ENCODE results near the gene THYN1. TPM values are rescaled to one million over a fixed set of nuclear protein-coding genes. Genes with fewer than 3 reads are reported as not detected.

Gene THYN1
- total and polyA plus RNA-seq, 2 donors (not counting 1 experiment from before 2014, with no cell fraction given): 54.9 to 88.7 TPM

DNA sequence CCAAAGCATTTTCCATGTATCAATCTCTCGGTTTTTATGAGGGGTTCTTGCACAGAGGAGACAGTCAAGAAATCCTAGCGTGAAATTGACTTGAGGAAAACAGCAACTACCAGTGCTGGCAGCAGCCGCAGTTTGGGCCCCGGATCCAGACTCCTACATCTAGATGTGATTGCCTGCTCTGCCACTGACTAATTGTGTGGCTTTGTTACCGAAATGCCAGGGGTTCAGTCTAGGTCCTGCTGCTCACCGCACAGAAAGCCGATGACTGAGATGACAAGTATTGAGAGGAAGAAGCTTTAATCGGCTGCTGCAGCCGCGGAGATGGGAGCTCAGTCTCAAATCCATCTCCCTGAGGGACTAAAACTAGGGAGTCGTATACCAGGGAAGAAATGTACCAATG, 14.8 kb upstream of the THYN1 start:
- Histone ChIP-seq H3K4me2 (ENCODE audit: extremely low read depth, insufficient read depth, low read length) (no peak overlapping the region), H4K20me1 (ENCODE audit: control insufficient read depth, extremely low read depth, insufficient read depth, low read length) (no peaks in the 10 kb centered on the region), H3K9me3 (ENCODE audit: control insufficient read depth, insufficient read depth, low read depth, low read length) (no peaks in the 10 kb centered on the region), H3K27me3 (ENCODE audit: control insufficient read depth, insufficient read depth, low read length) (peaks cover 7% of the 10 kb centered on the region), H3K36me3 (ENCODE audit: control insufficient read depth, insufficient read depth, low read length) (peaks cover 3% of the 10 kb centered on the region), H3K79me2 (ENCODE audit: control insufficient read depth, insufficient read depth, low read length) (no peaks in the 10 kb centered on the region), H3K4me1 (ENCODE audit: control insufficient read depth, extremely low read depth, insufficient read depth, low read length) (no peaks in the 10 kb centered on the region), H2AFZ (ENCODE audit: low read length) (no peak overlapping the region), H3K4me3 (replicated peaks in 1 of 4; ENCODE audit: control extremely low read depth in 1 of 4, insufficient read depth in 1 of 4, low read depth in 3 of 4, low read length in 4 of 4) (no peak overlapping the region), H3K9ac (ENCODE audit: insufficient read depth, low read length) (no peak overlapping the region), H3K27ac (ENCODE audit: insufficient read depth, low read length) (no peak overlapping the region)
- TF ChIP-seq, protein P1, sequence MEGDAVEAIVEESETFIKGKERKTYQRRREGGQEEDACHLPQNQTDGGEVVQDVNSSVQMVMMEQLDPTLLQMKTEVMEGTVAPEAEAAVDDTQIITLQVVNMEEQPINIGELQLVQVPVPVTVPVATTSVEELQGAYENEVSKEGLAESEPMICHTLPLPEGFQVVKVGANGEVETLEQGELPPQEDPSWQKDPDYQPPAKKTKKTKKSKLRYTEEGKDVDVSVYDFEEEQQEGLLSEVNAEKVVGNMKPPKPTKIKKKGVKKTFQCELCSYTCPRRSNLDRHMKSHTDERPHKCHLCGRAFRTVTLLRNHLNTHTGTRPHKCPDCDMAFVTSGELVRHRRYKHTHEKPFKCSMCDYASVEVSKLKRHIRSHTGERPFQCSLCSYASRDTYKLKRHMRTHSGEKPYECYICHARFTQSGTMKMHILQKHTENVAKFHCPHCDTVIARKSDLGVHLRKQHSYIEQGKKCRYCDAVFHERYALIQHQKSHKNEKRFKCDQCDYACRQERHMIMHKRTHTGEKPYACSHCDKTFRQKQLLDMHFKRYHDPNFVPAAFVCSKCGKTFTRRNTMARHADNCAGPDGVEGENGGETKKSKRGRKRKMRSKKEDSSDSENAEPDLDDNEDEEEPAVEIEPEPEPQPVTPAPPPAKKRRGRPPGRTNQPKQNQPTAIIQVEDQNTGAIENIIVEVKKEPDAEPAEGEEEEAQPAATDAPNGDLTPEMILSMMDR (conservative IDR thresholded peaks at IDR 0.05 in 1 of 2, IDR thresholded peaks at IDR 0.05 in 1 of 2; ENCODE audit: low read depth in 1 of 2, low read length in 2 of 2): no peak
- TF ChIP-seq EZH2 (IDR thresholded peaks at IDR 0.05; ENCODE audit: low read length, missing control alignments): no peak
- peak in 1 of 2 donors; percentile 63 for DNase-seq (ENCODE audit: low read depth in 2 of 2)

DNA sequence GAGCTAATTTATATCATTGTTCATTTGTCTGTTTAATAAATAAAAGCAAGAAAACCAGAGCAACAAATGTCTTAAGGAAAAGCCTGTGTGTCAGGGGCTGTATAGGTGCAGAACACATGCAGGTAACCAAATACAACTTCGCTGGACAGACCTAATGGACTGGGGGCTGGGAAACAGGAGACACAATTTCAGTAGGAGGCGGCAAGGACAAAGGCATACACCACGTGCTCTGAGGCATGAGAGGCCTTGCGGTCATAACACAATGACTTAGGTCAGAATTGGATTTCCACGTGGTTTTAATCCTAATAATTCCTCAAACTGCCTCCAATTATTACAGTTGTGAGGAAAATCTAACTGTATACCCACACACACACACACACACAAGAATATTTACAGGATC, 14.3 kb upstream of the THYN1 start:
- Histone ChIP-seq H3K27ac (ENCODE audit: insufficient read depth, low read length) (no peak overlapping the region), H3K9me3 (ENCODE audit: control insufficient read depth, insufficient read depth, low read depth, low read length) (no peaks in the 10 kb centered on the region), H3K4me3 (replicated peaks in 1 of 4; ENCODE audit: control extremely low read depth in 1 of 4, insufficient read depth in 1 of 4, low read depth in 3 of 4, low read length in 4 of 4) (no peak overlapping the region), H3K4me1 (ENCODE audit: control insufficient read depth, extremely low read depth, insufficient read depth, low read length) (no peaks in the 10 kb centered on the region), H4K20me1 (ENCODE audit: control insufficient read depth, extremely low read depth, insufficient read depth, low read length) (no peaks in the 10 kb centered on the region), H2AFZ (ENCODE audit: low read length) (no peak overlapping the region), H3K4me2 (ENCODE audit: extremely low read depth, insufficient read depth, low read length) (no peak overlapping the region), H3K79me2 (ENCODE audit: control insufficient read depth, insufficient read depth, low read length) (no peaks in the 10 kb centered on the region), H3K27me3 (ENCODE audit: control insufficient read depth, insufficient read depth, low read length) (peaks cover 3% of the 10 kb centered on the region), H3K36me3 (ENCODE audit: control insufficient read depth, insufficient read depth, low read length) (peaks cover 3% of the 10 kb centered on the region), H3K9ac (ENCODE audit: insufficient read depth, low read length) (no peak overlapping the region)
- TF ChIP-seq, protein P1 (conservative IDR thresholded peaks at IDR 0.05 in 1 of 2, IDR thresholded peaks at IDR 0.05 in 1 of 2; ENCODE audit: low read depth in 1 of 2, low read length in 2 of 2): no peak
- TF ChIP-seq EZH2 (IDR thresholded peaks at IDR 0.05; ENCODE audit: low read length, missing control alignments): no peak
- no peak for DNase-seq (ENCODE audit: low read depth in 2 of 2)

DNA sequence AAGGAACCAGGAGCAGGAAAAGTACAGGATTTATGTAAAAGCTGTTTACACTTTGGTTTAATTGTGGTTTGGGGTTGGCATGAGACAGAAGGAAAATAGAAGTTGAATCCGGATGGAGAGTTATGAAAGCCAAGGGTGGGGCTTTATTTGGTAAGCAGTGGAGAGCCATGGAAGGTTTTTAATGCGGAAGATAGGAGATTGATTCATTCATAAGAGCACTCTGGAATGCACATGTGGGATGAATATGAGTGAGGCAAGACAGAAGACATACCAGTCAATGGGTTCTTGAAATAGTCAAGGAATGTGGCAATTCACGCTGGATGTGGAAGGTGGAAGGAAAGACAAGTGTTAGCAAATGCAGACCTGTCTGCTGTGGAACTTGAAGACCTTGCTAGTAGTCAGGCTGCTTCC, 13.7 kb upstream of the THYN1 start:
- no peaks in the 10 kb centered on the region for H3K79me2 ChIP-seq (ENCODE audit: control insufficient read depth, insufficient read depth, low read length)
- TF ChIP-seq, protein P1 (conservative IDR thresholded peaks at IDR 0.05 in 1 of 2, IDR thresholded peaks at IDR 0.05 in 1 of 2; ENCODE audit: low read depth in 1 of 2, low read length in 2 of 2): no peak
- no peak for TF ChIP-seq EZH2 (IDR thresholded peaks at IDR 0.05; ENCODE audit: low read length, missing control alignments)
- no peaks in the 10 kb centered on the region for H4K20me1 ChIP-seq (ENCODE audit: control insufficient read depth, extremely low read depth, insufficient read depth, low read length)
- peaks cover 1% of the 10 kb centered on the region for H3K27me3 ChIP-seq (ENCODE audit: control insufficient read depth, insufficient read depth, low read length)
- H3K27ac ChIP-seq (ENCODE audit: insufficient read depth, low read length): no peak overlapping the region
- H3K36me3 ChIP-seq (ENCODE audit: control insufficient read depth, insufficient read depth, low read length): peaks cover 3% of the 10 kb centered on the region
- no peak overlapping the region for H3K4me2 ChIP-seq (ENCODE audit: extremely low read depth, insufficient read depth, low read length)
- no peaks in the 10 kb centered on the region for H3K4me1 ChIP-seq (ENCODE audit: control insufficient read depth, extremely low read depth, insufficient read depth, low read length)
- H2AFZ ChIP-seq (ENCODE audit: low read length): no peak overlapping the region
- no peaks in the 10 kb centered on the region for H3K9me3 ChIP-seq (ENCODE audit: control insufficient read depth, insufficient read depth, low read depth, low read length)
- H3K4me3 ChIP-seq (replicated peaks in 1 of 4; ENCODE audit: control extremely low read depth in 1 of 4, insufficient read depth in 1 of 4, low read depth in 3 of 4, low read length in 4 of 4): no peak overlapping the region
- H3K9ac ChIP-seq (ENCODE audit: insufficient read depth, low read length): no peak overlapping the region
- peak; percentile 86 to 88 for DNase-seq (ENCODE audit: low read depth in 2 of 2)
